K562 (cell line): ENCODE measurements around the gene TSTD1. TPM values are rescaled to one million over a fixed set of nuclear protein-coding genes. Genes with fewer than 3 reads are reported as not detected.

ENCODE experiments used
- ATAC-seq: fragments of 200-7000 bp; cut with Tn5 transposase; 3 replicates; pipeline ENCODE4 v1.9.1; 2020; ENCODE audit warnings: moderate library complexity
- BruUV-seq: library from RNA; stranded (reverse); fragments of 400-500 nt; replicated peaks from 2 replicates; lab custom pipeline; 2021; lab: Mats Ljungman, UMichigan
- CTCF ChIA-PET: fragments of 300-600 bp; formaldehyde crosslinking; extraction: SDS; loops from one replicate; lab custom pipeline; 2021; ENCODE audit warnings: low intra/inter-chr PET ratio; lab: Yijun Ruan, JAX
- POLR2A ChIA-PET: fragments of 300-600, 350-650 bp; sonication (Branson Sonifier 250); formaldehyde crosslinking; extraction: SDS; loops from one replicate; lab custom pipeline; 2021; ENCODE audit warnings: antibody characterized with exemption, inconsistent platforms; lab: Yijun Ruan, JAX
- DNase-seq, 4 experiments: peaks; one replicate each; pipeline versions ENCODE4 v3.0.0 to v3.0.0-alpha.2; 2011 to 2018; ENCODE audit warnings: low spot score in 3 of 4, mixed read lengths in 3 of 4; ENCODE audit errors: extremely low read depth in 1 of 4
- FAIRE-seq: peaks from 2 replicates; lab custom pipeline; 2011; peaks lifted over from hg19 to GRCh38; lab: Jason Lieb, UNC
- H2AFZ ChIP-seq: 2 replicates; pipeline ENCODE4 v1.6.0; 2011; ENCODE audit warnings: low read depth, low read length, control low read depth, inconsistent platforms
- H3K27ac ChIP-seq: fragments of 200-600 bp; 3 replicates; pipeline ENCODE4 v1.8.0; 2011; ENCODE audit warnings: low read depth, mild to moderate bottlenecking, control low read depth, inconsistent platforms, low read length, moderate library complexity, mixed read lengths; ENCODE audit errors: extremely low read depth
- H3K27me3 ChIP-seq, 2 experiments: fragments of 300-600 bp in 1 of 2; 2 replicates in 1 of 2; 3 replicates in 1 of 2; pipeline versions ENCODE4 v1.6.0 to v1.8.0; 2011; ENCODE audit warnings: inconsistent platforms in 2 of 2, low read length in 2 of 2, mild to moderate bottlenecking in 1 of 2, mixed read lengths in 1 of 2, moderate library complexity in 1 of 2; ENCODE audit not compliant: control insufficient read depth in 2 of 2, insufficient read depth in 2 of 2
- H3K36me3 ChIP-seq: fragments of 300-600 bp; 3 replicates; pipeline ENCODE4 v1.8.0; 2011; ENCODE audit warnings: mild to moderate bottlenecking, low read length, inconsistent platforms; ENCODE audit not compliant: control insufficient read depth, insufficient read depth
- H3K4me1 ChIP-seq, 2 experiments: fragments of 200-600 bp in 1 of 2; replicated peaks in 1 of 2; 2 replicates in 1 of 2; 3 replicates in 1 of 2; pipeline versions ENCODE4 v1.5.1 to v1.8.0; 2011; ENCODE audit warnings: inconsistent platforms in 2 of 2, low read length in 2 of 2, mild to moderate bottlenecking in 1 of 2, mixed read lengths in 1 of 2, moderate library complexity in 1 of 2; ENCODE audit not compliant: control insufficient read depth in 2 of 2, insufficient read depth in 2 of 2
- H3K4me2 ChIP-seq: 2 replicates; pipeline ENCODE4 v1.6.1; 2011; ENCODE audit warnings: low read length, control low read depth, inconsistent platforms, mixed read lengths; ENCODE audit not compliant: insufficient read depth
- H3K4me3 ChIP-seq: fragments of 200-600 bp; sonication (generic), shearing (Covaris generic); 2 replicates; pipeline ENCODE4 v1.5.1; 2016; ENCODE audit warnings: control low read depth, inconsistent platforms
- H3K79me2 ChIP-seq: fragments of 200-600 bp; 3 replicates; pipeline ENCODE4 v1.8.0; 2011; ENCODE audit warnings: low read length, inconsistent platforms; ENCODE audit not compliant: control insufficient read depth, insufficient read depth
- H3K9ac ChIP-seq, 2 experiments: 2 replicates each; pipeline versions ENCODE4 v1.6.0 to v1.6.1; 2011; ENCODE audit warnings: low read depth in 2 of 2, low read length in 2 of 2, control low read depth in 1 of 2, inconsistent platforms in 1 of 2, mild to moderate bottlenecking in 1 of 2, mixed read lengths in 1 of 2; ENCODE audit not compliant: insufficient read depth in 1 of 2
- H3K9me1 ChIP-seq: one replicate; pipeline ENCODE4 v1.6.0; 2011; ENCODE audit warnings: inconsistent platforms, mild to moderate bottlenecking, low read length, moderate library complexity; ENCODE audit not compliant: control insufficient read depth, insufficient read depth
- H3K9me3 ChIP-seq: replicated peaks from 2 replicates; pipeline ENCODE4 v1.5.1; 2011; ENCODE audit warnings: low read depth, low read length, inconsistent platforms; ENCODE audit not compliant: control insufficient read depth, insufficient read depth
- H4K20me1 ChIP-seq: replicated peaks from 2 replicates; pipeline ENCODE4 v1.6.1; 2011; ENCODE audit warnings: low read length, inconsistent platforms, mixed read lengths; ENCODE audit not compliant: control insufficient read depth, insufficient read depth
- ARID1B ChIP-seq: fragments of 450-650 bp; IDR thresholded peaks from 2 replicates; pipeline ENCODE4 v1.6.1; 2016; ENCODE audit warnings: antibody characterized with exemption, mild to moderate bottlenecking, inconsistent platforms
- ARNT ChIP-seq, 2 experiments: fragments of 450-650 bp; IDR thresholded peaks; 2 replicates each; pipeline ENCODE4 v1.6.1; 2016; ENCODE audit warnings: mild to moderate bottlenecking in 1 of 2
- CREBBP ChIP-seq: IDR thresholded peaks from one replicate; pipeline ENCODE4 v1.6.1; 2012; ENCODE audit warnings: low read depth, mild to moderate bottlenecking, control low read depth, inconsistent platforms, low read length
- ELF2 ChIP-seq: fragments of 250-450 bp; sonication (Bioruptor Pico); IDR thresholded peaks from 2 replicates; pipeline ENCODE4 v1.5.0; 2021; ENCODE audit warnings: mild to moderate bottlenecking
- GABPB2 ChIP-seq: fragments of 250-450 bp; sonication (Bioruptor Pico); conservative IDR thresholded peaks from 2 replicates; pipeline ENCODE4 v1.5.1; 2021; ENCODE audit warnings: mild to moderate bottlenecking
- HCFC1 ChIP-seq: IDR thresholded peaks from 2 replicates; pipeline ENCODE4 v1.6.1; 2012; ENCODE audit warnings: low read depth, low read length, improper control_type of control experiment
- HDAC2 ChIP-seq: fragments of 450-650 bp; IDR thresholded peaks from 2 replicates; pipeline ENCODE4 v1.6.1; 2016; ENCODE audit warnings: mild to moderate bottlenecking
- KAT2B ChIP-seq: IDR thresholded peaks from one replicate; pipeline ENCODE4 v1.6.1; 2012; ENCODE audit warnings: low read depth, mild to moderate bottlenecking, control low read depth, inconsistent platforms, low read length, moderate library complexity
- RHOXF2B ChIP-seq: fragments of 250-450 bp; sonication (Bioruptor Pico); conservative IDR thresholded peaks from 2 replicates; pipeline ENCODE4 v1.5.1; 2021
- SP1 ChIP-seq: sonication (generic); formaldehyde crosslinking; IDR thresholded peaks from 2 replicates; pipeline ENCODE4 v1.8.1; 2022; ENCODE audit warnings: mild to moderate bottlenecking, missing genetic modification reagents
- SUPT5H ChIP-seq: fragments of 450-650 bp; IDR thresholded peaks from 2 replicates; pipeline ENCODE4 v1.6.1; 2016
- TAF7 ChIP-seq: fragments of 450-650 bp; IDR thresholded peaks from 2 replicates; pipeline ENCODE4 v1.6.1; 2016; ENCODE audit warnings: missing genetic modification characterization, missing compliant biosample characterization
- TBL1XR1 ChIP-seq, 2 experiments: IDR thresholded peaks; 2 replicates each; pipeline ENCODE4 v1.6.1; 2012; ENCODE audit warnings: improper control_type of control experiment in 2 of 2, low read length in 2 of 2, mild to moderate bottlenecking in 1 of 2
- U2AF2 ChIP-seq: fragments of 200-400 bp; formaldehyde crosslinking; optimal IDR thresholded peaks from 2 replicates; pipeline ENCODE3; 2017; ENCODE audit warnings: low read depth, mild to moderate bottlenecking, low read length
- ZC3H11A ChIP-seq: IDR thresholded peaks from 2 replicates; pipeline ENCODE4 v1.6.1; 2012; ENCODE audit warnings: low read depth, low read length, improper control_type of control experiment
- ZFP30 ChIP-seq: fragments of 250-450 bp; sonication (Bioruptor Pico); IDR thresholded peaks from 2 replicates; pipeline ENCODE4 v1.8.0; 2022; ENCODE audit warnings: moderate library complexity, mild to moderate bottlenecking, inconsistent platforms, borderline replicate concordance
- ZNF184 ChIP-seq: sonication (generic); formaldehyde crosslinking; IDR thresholded peaks from 2 replicates; pipeline ENCODE4 v1.5.0; 2020; ENCODE audit warnings: missing genetic modification reagents
- ZNF24 ChIP-seq: fragments of 450-650 bp; IDR thresholded peaks from 2 replicates; pipeline ENCODE4 v1.6.1; 2016
- ZNF316 ChIP-seq: fragments of 450-650 bp; IDR thresholded peaks from 2 replicates; pipeline ENCODE4 v1.6.1; 2016
- ZNF395 ChIP-seq: fragments of 200-800 bp; sonication (Bioruptor generic); IDR thresholded peaks from 2 replicates; pipeline ENCODE4 v1.6.1; 2017; ENCODE audit warnings: missing genetic modification characterization, missing compliant biosample characterization
- ZNF589 ChIP-seq: fragments of 200-800 bp; sonication (Bioruptor generic); IDR thresholded peaks from 2 replicates; pipeline ENCODE4 v1.6.1; 2016; ENCODE audit warnings: low read depth, missing genetic modification characterization, missing compliant biosample characterization
- WGBS: fragments of 100-300 bp; shearing (Covaris generic); methylation state at CpG from one replicate; pipeline ENCODE4 v1.1.6; 2016; ENCODE audit warnings: low coverage, mixed read lengths; ENCODE audit not compliant: insufficient coverage; ENCODE audit errors: missing lambda C conversion rate; 5-methylcytosine and 5-hydroxymethylcytosine counted together
- in situ Hi-C: fragments of 300-500 bp; cut with MboI; formaldehyde crosslinking; loops from 4 replicates; pipeline ENCODE4 v1.15.0; 2018; ENCODE audit warnings: inconsistent platforms, mixed read lengths
- intact Hi-C: fragments of 100-400 bp; cut with micrococcal nuclease; formaldehyde crosslinking; loops from 2 replicates; pipeline ENCODE4 v1.14.2; 2022
- polyA plus RNA-seq, 8 experiments: library from polyadenylated mRNA; depleted of rRNA in 4 of 8; stranded (reverse) in 5 of 8; unstranded in 3 of 8; fragments of >200 nt; fragmentation: Nextera tagmentation in 2 of 8; fragmentation: Illumina TruSeq in 1 of 8; extraction: Ambion mirVana in 2 of 8; extraction: Trizol in 1 of 8; gene quantifications; 2 replicates each; pipeline versions ENCODE4 v1.2.1 to v1.2.3, GENCODE V29; 2011 to 2014; ENCODE audit warnings: inconsistent platforms in 1 of 8, missing spikeins in 1 of 8
- total RNA-seq, 7 experiments: library from RNA; depleted of rRNA in 6 of 7; stranded (reverse); fragments of >200 nt in 6 of 7; fragmentation: Illumina TruSeq in 2 of 7; extraction: Trizol in 2 of 7; gene quantifications; 2 replicates each; pipeline versions ENCODE4 v1.2.1 to v1.2.3, GENCODE V29; 2011 to 2021; ENCODE audit warnings: low replicate concordance in 1 of 7

TSTD1 gene
- total and polyA plus RNA-seq, 9 of the 15 experiments (the other 6 are each of a cell fraction or from before 2014, with no cell fraction given), result 0.23 to 0.53 TPM; not detected in 7

GRCh38 chr1:161045736-161046604, 7.2 kb upstream of the TSTD1 start, which contains the start of gene USF1:
Gene USF1, minus strand, starts transcription at chr1:161045977. Its CDS starts 2,702 bp downstream, at chr1:161043275.
- Histone ChIP-seq H3K27ac (peak within 1 kb of the TSS; percentile 95), H3K9me1 (no peaks in the 10 kb centered on the region), H3K9me3 (no peaks in the 10 kb centered on the region; the same call in 1 of the 2 replicates), H3K9ac (peak within 1 kb of the TSS; percentile 87 to 95), H4K20me1 (no peaks in the 10 kb centered on the region), H3K4me1 (peaks cover 10 to 12% of the 10 kb centered on the region in 2 experiments; a peak in 3 of 5 replicates), H2AFZ (peak within 1 kb of the TSS; percentile 97), H3K79me2 (peaks cover 27% of the 10 kb centered on the region), H3K4me2 (peak within 1 kb of the TSS; percentile 95), H3K4me3 (peak within 1 kb of the TSS; percentile 75), H3K36me3 (peaks cover 24% of the 10 kb centered on the region), H3K27me3 (no peaks in the 10 kb centered on the region)
- peak; percentile 99 for FAIRE-seq
- in situ Hi-C loops, result no loop called here
- DNase-seq, result peak; percentile 94 to 98 (median 95)
- 1% methylated on average over 27 of the region's 29 CpGs for WGBS
- TSS peak; percentile 93 for BruUV-seq
- ChIA-PET CTCF (no interaction called here), POLR2A (interaction anchor here (0.6 to 4.1 kb wide), 24 partner anchors 8 to 193 kb away, joined by 3 to 19 read pairs (median 5); partner anchors contain the start of genes ARHGAP30, DEDD, F11R and UFC1)
- ATAC-seq, result peak; percentile 92
- intact Hi-C loops, result loop anchor here (1.0 to 2.0 kb wide), 3 partner anchors 32 to 56 kb away; no protein-coding TSS in a partner anchor
- TF ChIP-seq ZNF184 (CRISPR knock-in tag) (no peak), ZFP30 (CRISPR knock-in tag) (no peak), ZNF316 (no peak), CREBBP (no peak), ZNF24 (no peak), SUPT5H (peak; percentile 93), GABPB2 (CRISPR knock-in tag) (no peak), ARNT (IDR thresholded peaks at IDR 0.05) (peak; percentile 63 to 86; a peak in 3 of 4 replicates), ELF2 (CRISPR knock-in tag) (peak; percentile 80), TAF7 (tag) (peak; percentile 97), U2AF2 (no peak), ZNF395 (CRISPR knock-in tag) (peak; percentile 95), KAT2B (no peak), TBL1XR1 (IDR thresholded peaks at IDR 0.05; ENCODE audit: low read length in 2 of 2) (no peak), HCFC1 (peak; percentile 85), RHOXF2B (CRISPR knock-in tag) (no peak), ARID1B (no peak), HDAC2 (peak; percentile 14; the same call in 1 of the 2 replicates), ZNF589 (CRISPR knock-in tag) (peak; percentile 83), SP1 (CRISPR knock-in tag) (peak; percentile 97), ZC3H11A (peak; percentile 48; the same call in 1 of the 2 replicates)
